Tibial artery (tissue), 4 donors: ENCODE measurements around the gene CBX2.

Experiments
- DNase-seq, 2 donors: peaks; one replicate each; pipeline ENCODE4 v3.0.0-alpha.2; 2019
- H3K27ac ChIP-seq, 2 donors: fragments of 200-600 bp; sonication (generic) in 1 of 2; 1 replicate in 1 of 2; 2 replicates in 1 of 2; pipeline ENCODE4 v1.5.1; 2018 to 2019; ENCODE audit warnings: mild to moderate bottlenecking in 1 of 2
- H3K27me3 ChIP-seq, 2 donors: fragments of 200-600 bp; sonication (generic) in 1 of 2; one replicate each; pipeline versions ENCODE4 v1.5.1 to v1.6.0; 2016 to 2019
- H3K36me3 ChIP-seq, 3 donors: fragments of 200-600 bp; sonication (generic) in 2 of 3; one replicate each; pipeline ENCODE4 v1.5.1; 2016 to 2019; ENCODE audit warnings: mild to moderate bottlenecking in 2 of 3
- H3K4me1 ChIP-seq, 4 donors: fragments of 200-600 bp; sonication (generic) in 2 of 4; 1 replicate in 3 of 4; 2 replicates in 1 of 4; pipeline ENCODE4 v1.5.1; 2016 to 2019
- H3K4me3 ChIP-seq, 2 donors: fragments of 200-600 bp; sonication (generic) in 1 of 2; 1 replicate in 1 of 2; 2 replicates in 1 of 2; pipeline ENCODE4 v1.5.1; 2018 to 2019; ENCODE audit warnings: mild to moderate bottlenecking in 2 of 2
- H3K9me3 ChIP-seq, 3 donors: fragments of 200-600 bp; sonication (generic) in 1 of 3; one replicate each; pipeline ENCODE4 v1.5.1; 2016 to 2019
- CTCF ChIP-seq, 2 experiments: fragments of 200-600 bp in 1 of 2; fragments of 450-650 bp in 1 of 2; IDR thresholded peaks; one replicate each; pipeline ENCODE4 v1.5.1; 2017 to 2019; ENCODE audit warnings: antibody characterized with exemption in 2 of 2, mild to moderate bottlenecking in 1 of 2, moderate library complexity in 1 of 2
- intact Hi-C: fragments of 100-400 bp; cut with DNase I; formaldehyde crosslinking; loops from one replicate; pipeline ENCODE4 v1.15.0; 2023; ENCODE audit warnings: low total_unique reads

Gene CBX2

GRCh38 chr17:79831265-79832217 is 53.6 kb downstream of the CBX2 start:
- Histone ChIP-seq H3K9me3 (no peaks in the 10 kb centered on the region), H3K4me1 (peaks cover 7 to 29% (median 23%) of the 10 kb centered on the region in 4 donors), H3K27ac (no peak overlapping the region), H3K27me3 (peaks cover 0 to 46% of the 10 kb centered on the region in 2 donors), H3K4me3 (peak overlapping the region in 1 of 2 donors; percentile 29), H3K36me3 (peaks cover 21 to 23% (median 22%) of the 10 kb centered on the region in 3 donors)
- no peak for TF ChIP-seq CTCF (IDR thresholded peaks at IDR 0.05)
- intact Hi-C loops = no loop called here
- peak in 1 of 2 donors; percentile 71 for DNase-seq

GRCh38 chr17:79832218-79833109 is 54.5 kb downstream of the CBX2 start:
- no peak overlapping the region for H3K27ac ChIP-seq
- intact Hi-C loops = no loop called here
- H3K27me3 ChIP-seq = peaks cover 0 to 48% of the 10 kb centered on the region in 2 donors
- peak overlapping the region in 1 of 2 donors; percentile 29 for H3K4me3 ChIP-seq
- TF ChIP-seq CTCF (IDR thresholded peaks at IDR 0.05) = no peak
- H3K9me3 ChIP-seq = no peaks in the 10 kb centered on the region
- DNase-seq = no peak
- H3K36me3 ChIP-seq = peaks cover 21 to 23% (median 22%) of the 10 kb centered on the region in 3 donors
- peaks cover 15 to 39% (median 33%) of the 10 kb centered on the region in 4 donors for H3K4me1 ChIP-seq

GRCh38 chr17:79833110-79833450 is 55.1 kb downstream of the CBX2 start:
- Histone ChIP-seq H3K36me3 (peaks cover 21 to 23% (median 22%) of the 10 kb centered on the region in 3 donors), H3K4me1 (peaks cover 15 to 45% (median 38%) of the 10 kb centered on the region in 4 donors), H3K27ac (no peak overlapping the region), H3K27me3 (peaks cover 0 to 48% of the 10 kb centered on the region in 2 donors), H3K9me3 (no peaks in the 10 kb centered on the region), H3K4me3 (no peak overlapping the region)
- TF ChIP-seq CTCF (IDR thresholded peaks at IDR 0.05) = no peak
- DNase-seq = no peak
- intact Hi-C loops = no loop called here

GRCh38 chr17:79833744-79834564 is 56.0 kb downstream of the CBX2 start:
- Histone ChIP-seq H3K9me3 (no peaks in the 10 kb centered on the region), H3K36me3 (peaks cover 21 to 23% (median 22%) of the 10 kb centered on the region in 3 donors), H3K4me1 (peaks cover 15 to 48% (median 39%) of the 10 kb centered on the region in 4 donors), H3K4me3 (no peak overlapping the region), H3K27me3 (peaks cover 0 to 48% of the 10 kb centered on the region in 2 donors), H3K27ac (no peak overlapping the region)
- DNase-seq = no peak
- TF ChIP-seq CTCF (IDR thresholded peaks at IDR 0.05) = no peak
- intact Hi-C loops = no loop called here
